ENCODE data around the gene DNTTIP2. TPM values are rescaled to one million over a fixed set of nuclear protein-coding genes. Genes with fewer than 3 reads are reported as not detected.

Gene DNTTIP2
- total RNA-seq, 1 donor from 2014 or later, result 48.2 TPM

- H3K4me3 ChIP-seq (ENCODE audit: low read depth, low read length), result no peak overlapping the region
- no peaks in the 10 kb centered on the region for H3K36me3 ChIP-seq (ENCODE audit: control insufficient read depth, insufficient read depth, low read length)
- no peak for TF ChIP-seq CTCF (IDR thresholded peaks at IDR 0.05; ENCODE audit: insufficient read depth, low read length, poor library complexity, severe bottlenecking)
- no peak for DNase-seq (ENCODE audit: low read depth)
- no peaks in the 10 kb centered on the region for H3K27me3 ChIP-seq (ENCODE audit: control insufficient read depth, insufficient read depth, low read length)
These were observed 56.1 kb downstream of the DNTTIP2 start for GRCh38 chr1:93822730-93823425.

- TF ChIP-seq CTCF (IDR thresholded peaks at IDR 0.05; ENCODE audit: insufficient read depth, low read length, poor library complexity, severe bottlenecking), result no peak
- DNase-seq (ENCODE audit: low read depth), result no peak
- Histone ChIP-seq H3K4me3 (ENCODE audit: low read depth, low read length) (no peak overlapping the region), H3K36me3 (ENCODE audit: control insufficient read depth, insufficient read depth, low read length) (no peaks in the 10 kb centered on the region), H3K27me3 (ENCODE audit: control insufficient read depth, insufficient read depth, low read length) (no peaks in the 10 kb centered on the region)
These were observed 57.4 kb downstream of the DNTTIP2 start for GRCh38 chr1:93821423-93822144.

- no peaks in the 10 kb centered on the region for H3K36me3 ChIP-seq (ENCODE audit: control insufficient read depth, insufficient read depth, low read length)
- no peak overlapping the region for H3K4me3 ChIP-seq (ENCODE audit: low read depth, low read length)
- no peak for DNase-seq (ENCODE audit: low read depth)
- no peaks in the 10 kb centered on the region for H3K27me3 ChIP-seq (ENCODE audit: control insufficient read depth, insufficient read depth, low read length)
- TF ChIP-seq CTCF (IDR thresholded peaks at IDR 0.05; ENCODE audit: insufficient read depth, low read length, poor library complexity, severe bottlenecking), result no peak
These were observed 58.2 kb downstream of the DNTTIP2 start for GRCh38 chr1:93820554-93821422.

GRCh38 chr1:93818570-93818959 lies 60.4 kb downstream of the DNTTIP2 start:
- TF ChIP-seq CTCF (IDR thresholded peaks at IDR 0.05; ENCODE audit: insufficient read depth, low read length, poor library complexity, severe bottlenecking), result no peak
- no peaks in the 10 kb centered on the region for H3K36me3 ChIP-seq (ENCODE audit: control insufficient read depth, insufficient read depth, low read length)
- no peak for DNase-seq (ENCODE audit: low read depth)
- no peaks in the 10 kb centered on the region for H3K27me3 ChIP-seq (ENCODE audit: control insufficient read depth, insufficient read depth, low read length)
- H3K4me3 ChIP-seq (ENCODE audit: low read depth, low read length), result no peak overlapping the region

- Histone ChIP-seq H3K36me3 (ENCODE audit: control insufficient read depth, insufficient read depth, low read length) (no peaks in the 10 kb centered on the region), H3K4me3 (ENCODE audit: low read depth, low read length) (no peak overlapping the region), H3K27me3 (ENCODE audit: control insufficient read depth, insufficient read depth, low read length) (no peaks in the 10 kb centered on the region)
- no peak for DNase-seq (ENCODE audit: low read depth)
- no peak for TF ChIP-seq CTCF (IDR thresholded peaks at IDR 0.05; ENCODE audit: insufficient read depth, low read length, poor library complexity, severe bottlenecking)
These were observed 61.0 kb downstream of the DNTTIP2 start for GRCh38 chr1:93817819-93818569.
